GM12872 (cell line): ENCODE measurements around the gene HPCAL1.

Source experiments
- CTCF ChIP-seq: IDR thresholded peaks from 3 replicates; pipeline ENCODE4 v1.5.1; 2011; ENCODE audit warnings: low read depth, mild to moderate bottlenecking, low read length, moderate library complexity; ENCODE audit not compliant: insufficient read depth

The HPCAL1 gene

GRCh38 chr2:10476723-10477442 is 174.2 kb downstream of the HPCAL1 start:
- TF ChIP-seq CTCF: no peak
